CD14-positive monocyte (primary cell): ENCODE data around the gene DNAJB12. TPM values are rescaled to one million over a fixed set of nuclear protein-coding genes. Genes with fewer than 3 reads are reported as not detected.
A peak's percentile ranks its signal among the peaks of the same experiment; 100 is the strongest.

ENCODE experiments used
- DNase-seq, 3 donors: peaks; one replicate each; pipeline ENCODE4 v3.0.0-alpha.2; 2011 to 2022
- H2AFZ ChIP-seq: 2 replicates; pipeline ENCODE4 v1.6.0; 2012; ENCODE audit warnings: mild to moderate bottlenecking, low read depth, low read length, inconsistent platforms; ENCODE audit not compliant: insufficient read depth, poor library complexity, severe bottlenecking
- H3K27ac ChIP-seq, 2 donors: 1 replicate in 1 of 2; 2 replicates in 1 of 2; pipeline ENCODE4 v1.5.1; 2012 to 2013; ENCODE audit warnings: low read length in 2 of 2, control low read depth in 1 of 2, inconsistent platforms in 1 of 2, low read depth in 1 of 2, mild to moderate bottlenecking in 1 of 2
- H3K27me3 ChIP-seq, 2 donors: one replicate each; pipeline versions ENCODE4 v1.6.0 to v1.6.1; 2011 to 2013; ENCODE audit warnings: low read length in 2 of 2; ENCODE audit not compliant: control insufficient read depth in 2 of 2, insufficient read depth in 2 of 2
- H3K36me3 ChIP-seq, 2 donors: replicated peaks in 1 of 2; 1 replicate in 1 of 2; 2 replicates in 1 of 2; pipeline versions ENCODE4 v1.5.1 to v1.6.1; 2012 to 2013; ENCODE audit warnings: low read length in 2 of 2, control low read depth in 1 of 2, inconsistent platforms in 1 of 2, mild to moderate bottlenecking in 1 of 2; ENCODE audit not compliant: insufficient read depth in 2 of 2, control insufficient read depth in 1 of 2
- H3K4me1 ChIP-seq, 2 donors: 1 replicate in 1 of 2; 2 replicates in 1 of 2; pipeline versions ENCODE4 v1.5.1 to v1.6.1; 2012 to 2013; ENCODE audit warnings: low read length in 2 of 2, control low read depth in 1 of 2, inconsistent platforms in 1 of 2, mild to moderate bottlenecking in 1 of 2, moderate library complexity in 1 of 2; ENCODE audit not compliant: insufficient read depth in 2 of 2, control insufficient read depth in 1 of 2
- H3K4me2 ChIP-seq: replicated peaks from 2 replicates; pipeline ENCODE3; 2012; ENCODE audit warnings: low read length, moderate library complexity, mild to moderate bottlenecking; ENCODE audit not compliant: poor library complexity, severe bottlenecking; ENCODE audit errors: extremely low read depth
- H3K4me3 ChIP-seq, 3 experiments: fragments of 200-600 bp in 1 of 3; sonication (generic) in 1 of 3; replicated peaks in 1 of 3; 1 replicate in 2 of 3; 2 replicates in 1 of 3; pipeline ENCODE4 v1.5.1; 2011 to 2013; ENCODE audit warnings: low read length in 3 of 3, mild to moderate bottlenecking in 3 of 3, control low read depth in 2 of 3, low read depth in 2 of 3, inconsistent platforms in 1 of 3, moderate library complexity in 1 of 3
- H3K79me2 ChIP-seq: 2 replicates; pipeline ENCODE4 v1.6.0; 2012; ENCODE audit warnings: mild to moderate bottlenecking, control low read depth, inconsistent platforms, low read length, moderate library complexity; ENCODE audit not compliant: insufficient read depth
- H3K9ac ChIP-seq: 2 replicates; pipeline ENCODE4 v1.6.0; 2017; ENCODE audit warnings: low read length, mild to moderate bottlenecking; ENCODE audit not compliant: insufficient read depth, poor library complexity, severe bottlenecking
- H3K9me3 ChIP-seq, 2 donors: replicated peaks in 1 of 2; 1 replicate in 1 of 2; 2 replicates in 1 of 2; pipeline versions ENCODE4 v1.5.1 to v1.6.1; 2012 to 2013; ENCODE audit warnings: low read length in 2 of 2, control low read depth in 1 of 2; ENCODE audit not compliant: control insufficient read depth in 1 of 2, insufficient read depth in 1 of 2
- H4K20me1 ChIP-seq: 2 replicates; pipeline ENCODE4 v1.6.0; 2012; ENCODE audit warnings: mild to moderate bottlenecking, low read length, control low read depth, moderate library complexity; ENCODE audit not compliant: insufficient read depth
- H3K27ac Mint-ChIP-seq, 7 donors: one replicate each; pipeline ENCODE4 v1.8.0; 2020; ENCODE audit warnings: mild to moderate bottlenecking in 7 of 7, mixed read lengths in 7 of 7, moderate library complexity in 6 of 7, inconsistent platforms in 2 of 7
- H3K27me3 Mint-ChIP-seq, 3 donors: one replicate each; pipeline ENCODE4 v1.8.0; 2021 to 2022; ENCODE audit warnings: low read depth in 3 of 3, mild to moderate bottlenecking in 3 of 3, mixed read lengths in 3 of 3, moderate library complexity in 3 of 3, inconsistent platforms in 1 of 3
- H3K36me3 Mint-ChIP-seq, 2 donors: one replicate each; pipeline ENCODE4 v1.8.0; 2020; ENCODE audit warnings: mixed read lengths in 2 of 2, inconsistent platforms in 1 of 2, mild to moderate bottlenecking in 1 of 2
- H3K4me1 Mint-ChIP-seq: one replicate; pipeline ENCODE4 v1.8.0; 2020; ENCODE audit warnings: mild to moderate bottlenecking, mixed read lengths
- H3K4me3 Mint-ChIP-seq, 2 donors: one replicate each; pipeline ENCODE4 v1.8.0; 2020; ENCODE audit warnings: mild to moderate bottlenecking in 2 of 2, mixed read lengths in 2 of 2, moderate library complexity in 1 of 2
- H3K9me3 Mint-ChIP-seq, 7 donors: one replicate each; pipeline ENCODE4 v1.8.0; 2020 to 2022; ENCODE audit warnings: mixed read lengths in 7 of 7, mild to moderate bottlenecking in 6 of 7, moderate library complexity in 6 of 7, inconsistent platforms in 2 of 7
- WGBS: methylation state at CpG from one replicate; pipeline ENCODE4 v1.1.5; 2013; ENCODE audit warnings: missing lambda C conversion rate; ENCODE audit not compliant: insufficient coverage; 5-methylcytosine and 5-hydroxymethylcytosine counted together
- intact Hi-C, 2 donors: fragments of 100-400 bp; cut with micrococcal nuclease; formaldehyde crosslinking; loops; one replicate each; pipeline versions ENCODE4 v1.15.0 to v1.15.1; 2023
- polyA plus RNA-seq, 3 donors: library from polyadenylated mRNA; depleted of rRNA in 1 of 3; unstranded in 2 of 3; stranded (reverse) in 1 of 3; fragments of 300-500 nt in 2 of 3; fragments of >200 nt in 1 of 3; fragmentation: Illumina TruSeq in 2 of 3; gene quantifications; 1 replicate in 2 of 3; 2 replicates in 1 of 3; pipeline ENCODE4 v1.2.3, GENCODE V29; 2012 to 2021
- TF ChIP-seq, protein P1 (sequence below): fragments of 200-600 bp; IDR thresholded peaks from one replicate; pipeline ENCODE4 v1.8.0; 2022; ENCODE audit warnings: antibody characterized with exemption, mild to moderate bottlenecking

The DNAJB12 gene
- polyA plus RNA-seq, 3 donors: 26.5 to 42.5 (median 37.9) TPM

GRCh38 chr10:72337722-72338121 is 17.0 kb downstream of the DNAJB12 start:
- Histone ChIP-seq H4K20me1 (peaks cover 39% of the 10 kb centered on the region), H3K4me3 (no peak overlapping the region), H3K27me3 (no peaks in the 10 kb centered on the region), H2AFZ (no peak overlapping the region), H3K9ac (no peak overlapping the region), H3K27ac (no peak overlapping the region), H3K4me2 (no peak overlapping the region), H3K9me3 (no peaks in the 10 kb centered on the region), H3K36me3 (peaks cover 66 to 86% of the 10 kb centered on the region in 2 donors), H3K79me2 (peaks cover 6% of the 10 kb centered on the region), H3K4me1 (peaks cover 39 to 48% of the 10 kb centered on the region in 2 donors)
- 91% methylated on average over 9 of the region's 9 CpGs for WGBS
- TF ChIP-seq, protein P1, sequence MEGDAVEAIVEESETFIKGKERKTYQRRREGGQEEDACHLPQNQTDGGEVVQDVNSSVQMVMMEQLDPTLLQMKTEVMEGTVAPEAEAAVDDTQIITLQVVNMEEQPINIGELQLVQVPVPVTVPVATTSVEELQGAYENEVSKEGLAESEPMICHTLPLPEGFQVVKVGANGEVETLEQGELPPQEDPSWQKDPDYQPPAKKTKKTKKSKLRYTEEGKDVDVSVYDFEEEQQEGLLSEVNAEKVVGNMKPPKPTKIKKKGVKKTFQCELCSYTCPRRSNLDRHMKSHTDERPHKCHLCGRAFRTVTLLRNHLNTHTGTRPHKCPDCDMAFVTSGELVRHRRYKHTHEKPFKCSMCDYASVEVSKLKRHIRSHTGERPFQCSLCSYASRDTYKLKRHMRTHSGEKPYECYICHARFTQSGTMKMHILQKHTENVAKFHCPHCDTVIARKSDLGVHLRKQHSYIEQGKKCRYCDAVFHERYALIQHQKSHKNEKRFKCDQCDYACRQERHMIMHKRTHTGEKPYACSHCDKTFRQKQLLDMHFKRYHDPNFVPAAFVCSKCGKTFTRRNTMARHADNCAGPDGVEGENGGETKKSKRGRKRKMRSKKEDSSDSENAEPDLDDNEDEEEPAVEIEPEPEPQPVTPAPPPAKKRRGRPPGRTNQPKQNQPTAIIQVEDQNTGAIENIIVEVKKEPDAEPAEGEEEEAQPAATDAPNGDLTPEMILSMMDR: no peak
- Mint-ChIP-seq H3K27ac (no peak overlapping the region), H3K4me1 (peaks cover 50% of the 10 kb centered on the region), H3K4me3 (no peak overlapping the region), H3K36me3 (peaks cover 69 to 88% of the 10 kb centered on the region in 2 donors), H3K27me3 (peaks cover 0 to 1% (median 0%) of the 10 kb centered on the region in 3 donors), H3K9me3 (no peaks in the 10 kb centered on the region)
- no peak for DNase-seq
- intact Hi-C loops: loop anchor here (2.0 to 10.0 kb wide), 5 partner anchors 40 to 203 kb away; partner anchors contain the start of genes ANAPC16 (in 1 of the 2) and ASCC1 (in 1 of the 2)

- peak overlapping the region in 5 of 7 donors; percentile 15 to 78 (median 32) for H3K27ac Mint-ChIP-seq
- Histone ChIP-seq H2AFZ (no peak overlapping the region), H3K27ac (no peak overlapping the region), H3K4me3 (no peak overlapping the region), H3K27me3 (no peaks in the 10 kb centered on the region), H3K9ac (no peak overlapping the region), H3K4me2 (no peak overlapping the region), H3K79me2 (peaks cover 6% of the 10 kb centered on the region), H3K36me3 (peaks cover 60 to 80% of the 10 kb centered on the region in 2 donors), H3K4me1 (peaks cover 45 to 53% of the 10 kb centered on the region in 2 donors), H3K9me3 (no peaks in the 10 kb centered on the region), H4K20me1 (peaks cover 33% of the 10 kb centered on the region)
- no peaks in the 10 kb centered on the region for H3K9me3 Mint-ChIP-seq
- H3K27me3 Mint-ChIP-seq: peaks cover 0 to 1% (median 0%) of the 10 kb centered on the region in 3 donors
- peaks cover 56% of the 10 kb centered on the region for H3K4me1 Mint-ChIP-seq
- 11% methylated on average over 3 of the region's 5 CpGs for WGBS
- intact Hi-C loops: loop anchor here (2.0 to 10.0 kb wide), 5 partner anchors 40 to 202 kb away; partner anchors contain the start of genes ANAPC16 (in 1 of the 2) and ASCC1 (in 1 of the 2)
- H3K4me3 Mint-ChIP-seq: no peak overlapping the region
- peaks cover 64 to 82% of the 10 kb centered on the region in 2 donors for H3K36me3 Mint-ChIP-seq
- TF ChIP-seq, protein P1: peak; percentile 99
- DNase-seq: peak; percentile 53 to 66 (median 64)
Observed at GRCh38 chr10:72337039-72337629, 17.6 kb downstream of the DNAJB12 start.
